Panc1 (cell line): ENCODE results near the gene ARG2.

Experiments used
- CTCF ChIP-seq: fragments of 450-650 bp; IDR thresholded peaks from 2 replicates; pipeline ENCODE4 v1.5.1; 2017; ENCODE audit warnings: mild to moderate bottlenecking
- POLR2AphosphoS5 ChIP-seq: IDR thresholded peaks from 2 replicates; pipeline ENCODE4 v1.6.1; 2012; ENCODE audit warnings: mild to moderate bottlenecking, low read depth, low read length, moderate library complexity
- SIN3A ChIP-seq: IDR thresholded peaks from 2 replicates; pipeline ENCODE4 v1.6.1; 2012; ENCODE audit warnings: low read depth, mild to moderate bottlenecking, low read length, moderate library complexity, borderline replicate concordance; ENCODE audit not compliant: insufficient read depth

- TF ChIP-seq SIN3A (no peak), POLR2AphosphoS5 (no peak), CTCF (no peak)
Observed at GRCh38 chr14:67577909-67578749, 41.6 kb upstream of the ARG2 start.
